A549 treated with GW870086 at 1 μM for 4 hours (cell line): ENCODE results near the gene VAPA. TPM values are rescaled to one million over a fixed set of nuclear protein-coding genes. Genes with fewer than 3 reads are reported as not detected.

Source experiments
- total RNA-seq: library from RNA; stranded (reverse); fragments of 200-300 nt; extraction: Qiagen RNA extraction; gene quantifications from 5 replicates; pipeline ENCODE4 v1.2.3, GENCODE V29; 2022; ENCODE audit warnings: low read depth

VAPA gene, protein sequence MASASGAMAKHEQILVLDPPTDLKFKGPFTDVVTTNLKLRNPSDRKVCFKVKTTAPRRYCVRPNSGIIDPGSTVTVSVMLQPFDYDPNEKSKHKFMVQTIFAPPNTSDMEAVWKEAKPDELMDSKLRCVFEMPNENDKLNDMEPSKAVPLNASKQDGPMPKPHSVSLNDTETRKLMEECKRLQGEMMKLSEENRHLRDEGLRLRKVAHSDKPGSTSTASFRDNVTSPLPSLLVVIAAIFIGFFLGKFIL
- total RNA-seq = 152 to 192 TPM (median 172 TPM) in 5 replicates

GRCh38 chr18:9913526-9914333 is at the start of gene VAPA:
VAPA (plus strand) TSS chr18:9914016; CDS start chr18:9914257, 241 bp downstream.

DNA sequence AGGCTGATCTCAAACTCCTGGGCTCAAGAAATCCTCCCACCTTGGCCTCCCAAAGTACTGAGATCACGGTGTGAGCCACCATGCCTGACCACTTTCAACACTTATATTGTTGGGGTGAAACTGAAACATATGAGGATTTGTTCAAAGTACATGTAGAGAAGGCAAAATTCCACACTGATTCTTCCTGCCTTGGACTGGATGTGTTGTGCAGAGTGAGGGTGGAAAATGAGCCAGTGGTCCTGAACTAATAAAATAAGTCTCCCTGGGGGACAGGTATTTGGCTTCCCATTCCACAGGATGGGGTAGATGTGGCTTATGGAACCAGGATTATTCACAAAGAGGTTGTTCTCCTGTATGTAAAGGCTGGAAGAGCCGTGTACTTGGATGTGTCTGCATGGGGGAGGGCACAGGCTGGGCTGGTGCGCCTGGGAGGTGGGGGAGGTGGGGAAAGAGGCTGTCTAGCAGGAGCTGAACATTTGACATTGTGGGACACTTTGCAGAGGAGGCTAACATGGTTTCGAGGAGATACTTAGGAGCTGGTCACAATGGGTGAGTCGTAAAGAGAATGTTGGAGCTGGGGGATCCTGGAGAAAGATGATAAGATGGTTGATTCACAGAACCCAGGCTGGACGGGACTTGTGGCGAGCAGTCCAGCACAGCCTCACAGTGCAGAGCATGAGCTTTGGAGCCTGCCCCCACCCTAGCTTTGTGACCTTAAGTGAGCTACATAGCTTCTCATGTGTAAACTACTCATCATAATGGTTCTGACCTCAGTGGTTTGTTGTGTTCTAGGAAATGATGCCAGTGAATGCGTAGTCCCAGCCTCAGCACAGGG is 28.4 kb upstream of the VAPA start, which contains the start of gene TXNDC2:
TSS of gene TXNDC2 (plus strand) at position 804 of the 835 bp plus-strand sequence. CDS start 708 bp downstream, outside the sequence.

Other genes starting within 250 kb of the VAPA start
- gene RAB31, start 205.7 kb upstream of the VAPA start, total RNA-seq = 18.1 to 25.7 TPM (median 24.3 TPM) in 5 replicates
- gene TXNDC2, start 28.0 kb upstream of the VAPA start, total RNA-seq = 0.08 to 0.22 TPM (median 0.14 TPM) in 4 of 5 replicates, not detected in the other